Fibroblast of pulmonary artery (primary cell): ENCODE measurements around the gene RHBDL1.

Source experiments
- DNase-seq: peaks from one replicate; pipeline ENCODE4 v3.0.0-alpha.2; 2010; ENCODE audit warnings: low read depth
- H3K4me3 ChIP-seq: replicated peaks from 2 replicates; pipeline ENCODE4 v1.5.1; 2011; ENCODE audit warnings: low read depth, mild to moderate bottlenecking, control low read depth, low read length, moderate library complexity
- TF ChIP-seq, protein P1 (sequence below): IDR thresholded peaks from 2 replicates; pipeline ENCODE4 v1.5.1; 2011; ENCODE audit warnings: mild to moderate bottlenecking, control low read depth, low read length, inconsistent platforms; ENCODE audit errors: missing control alignments

Gene RHBDL1

DNA sequence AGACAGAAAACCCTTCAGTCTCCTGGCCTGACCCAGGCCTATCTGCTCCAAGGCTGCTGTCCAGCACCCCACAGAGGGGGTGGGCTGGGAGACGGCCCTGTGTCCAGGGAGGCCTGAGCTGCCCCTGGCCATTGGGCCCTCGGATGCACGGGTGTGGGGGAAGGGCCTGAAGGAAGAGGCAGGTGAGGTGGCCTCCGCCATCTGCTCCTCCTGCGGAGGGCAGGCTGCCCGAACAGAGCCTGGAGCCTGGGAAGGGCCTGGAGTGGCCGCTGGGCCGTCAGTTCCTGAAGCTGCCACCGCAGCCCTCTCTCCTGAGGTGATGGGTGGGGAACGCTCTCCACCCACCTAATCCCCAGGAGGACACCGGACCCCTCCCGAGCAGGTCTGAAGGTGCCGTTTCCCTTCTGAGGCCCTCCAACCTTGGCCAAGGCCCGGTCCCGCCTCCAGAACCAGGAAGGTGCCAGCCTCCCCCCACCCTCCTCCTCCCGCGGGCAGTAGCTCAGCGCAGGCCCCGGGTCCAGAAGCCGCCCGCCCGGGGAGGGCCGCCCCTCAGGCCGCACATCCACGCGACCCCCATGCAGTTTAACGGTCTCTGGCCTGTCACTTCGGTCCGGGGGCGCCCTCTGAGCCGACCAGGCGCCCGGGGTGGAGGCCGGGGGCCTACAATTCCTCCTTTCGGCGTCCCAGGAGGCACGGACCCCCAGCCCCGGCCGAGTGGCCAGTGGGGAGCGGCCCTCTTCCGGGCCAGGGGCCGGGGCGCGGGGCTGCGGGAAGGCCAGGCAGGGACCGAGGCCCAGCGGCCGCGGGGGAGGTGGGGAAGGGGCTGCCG lies 29.3 kb downstream of the RHBDL1 start:
- DNase-seq = no peak
- TF ChIP-seq, protein P1, sequence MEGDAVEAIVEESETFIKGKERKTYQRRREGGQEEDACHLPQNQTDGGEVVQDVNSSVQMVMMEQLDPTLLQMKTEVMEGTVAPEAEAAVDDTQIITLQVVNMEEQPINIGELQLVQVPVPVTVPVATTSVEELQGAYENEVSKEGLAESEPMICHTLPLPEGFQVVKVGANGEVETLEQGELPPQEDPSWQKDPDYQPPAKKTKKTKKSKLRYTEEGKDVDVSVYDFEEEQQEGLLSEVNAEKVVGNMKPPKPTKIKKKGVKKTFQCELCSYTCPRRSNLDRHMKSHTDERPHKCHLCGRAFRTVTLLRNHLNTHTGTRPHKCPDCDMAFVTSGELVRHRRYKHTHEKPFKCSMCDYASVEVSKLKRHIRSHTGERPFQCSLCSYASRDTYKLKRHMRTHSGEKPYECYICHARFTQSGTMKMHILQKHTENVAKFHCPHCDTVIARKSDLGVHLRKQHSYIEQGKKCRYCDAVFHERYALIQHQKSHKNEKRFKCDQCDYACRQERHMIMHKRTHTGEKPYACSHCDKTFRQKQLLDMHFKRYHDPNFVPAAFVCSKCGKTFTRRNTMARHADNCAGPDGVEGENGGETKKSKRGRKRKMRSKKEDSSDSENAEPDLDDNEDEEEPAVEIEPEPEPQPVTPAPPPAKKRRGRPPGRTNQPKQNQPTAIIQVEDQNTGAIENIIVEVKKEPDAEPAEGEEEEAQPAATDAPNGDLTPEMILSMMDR = no peak
- no peak overlapping the region for H3K4me3 ChIP-seq

DNA sequence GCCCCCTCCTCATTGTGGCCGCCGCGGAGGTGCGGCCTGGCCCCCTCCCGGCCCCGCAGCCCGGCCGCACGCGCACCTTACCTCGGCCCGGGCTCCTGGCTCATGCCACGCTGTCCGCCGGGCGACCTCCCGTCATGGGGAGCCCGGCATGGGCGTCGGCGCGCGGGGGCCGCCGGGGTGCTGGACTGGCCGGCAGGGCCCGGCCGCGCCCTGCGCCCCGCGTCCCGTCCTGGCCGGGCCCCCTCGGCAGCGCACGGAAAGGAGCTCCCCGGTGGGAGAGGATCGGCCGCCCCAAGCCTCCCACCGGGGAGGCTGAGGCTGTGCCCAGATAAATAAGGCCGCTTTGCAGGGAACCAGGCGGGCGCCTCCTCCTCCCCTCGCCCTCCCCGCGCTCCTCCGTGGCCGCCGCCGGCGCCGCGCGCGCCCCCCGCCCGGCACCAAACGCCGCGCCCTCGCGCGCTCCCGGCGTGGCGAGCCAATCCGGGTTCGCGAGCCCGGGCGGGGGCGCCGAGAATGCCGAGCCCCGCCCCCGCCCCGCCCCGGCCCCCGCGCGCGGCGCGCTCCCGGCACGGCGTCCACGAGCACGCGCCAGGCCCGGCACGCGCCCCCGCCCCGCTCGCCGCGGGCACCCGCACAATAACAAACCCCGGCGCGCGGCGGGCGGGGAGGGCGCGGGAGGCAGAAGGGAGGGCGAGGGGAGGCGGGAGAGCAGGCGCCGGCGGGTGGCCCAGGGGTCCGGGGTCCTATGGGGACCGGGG lies 30.1 kb downstream of the RHBDL1 start, which contains the start of gene FBXL16:
FBXL16 (minus strand) TSS at position 371 of the 758 bp plus-strand sequence. CDS start 8,396 bp downstream, outside the sequence.
- no peak within 1 kb of the TSS for H3K4me3 ChIP-seq
- no peak for DNase-seq
- TF ChIP-seq, protein P1 = no peak

DNA sequence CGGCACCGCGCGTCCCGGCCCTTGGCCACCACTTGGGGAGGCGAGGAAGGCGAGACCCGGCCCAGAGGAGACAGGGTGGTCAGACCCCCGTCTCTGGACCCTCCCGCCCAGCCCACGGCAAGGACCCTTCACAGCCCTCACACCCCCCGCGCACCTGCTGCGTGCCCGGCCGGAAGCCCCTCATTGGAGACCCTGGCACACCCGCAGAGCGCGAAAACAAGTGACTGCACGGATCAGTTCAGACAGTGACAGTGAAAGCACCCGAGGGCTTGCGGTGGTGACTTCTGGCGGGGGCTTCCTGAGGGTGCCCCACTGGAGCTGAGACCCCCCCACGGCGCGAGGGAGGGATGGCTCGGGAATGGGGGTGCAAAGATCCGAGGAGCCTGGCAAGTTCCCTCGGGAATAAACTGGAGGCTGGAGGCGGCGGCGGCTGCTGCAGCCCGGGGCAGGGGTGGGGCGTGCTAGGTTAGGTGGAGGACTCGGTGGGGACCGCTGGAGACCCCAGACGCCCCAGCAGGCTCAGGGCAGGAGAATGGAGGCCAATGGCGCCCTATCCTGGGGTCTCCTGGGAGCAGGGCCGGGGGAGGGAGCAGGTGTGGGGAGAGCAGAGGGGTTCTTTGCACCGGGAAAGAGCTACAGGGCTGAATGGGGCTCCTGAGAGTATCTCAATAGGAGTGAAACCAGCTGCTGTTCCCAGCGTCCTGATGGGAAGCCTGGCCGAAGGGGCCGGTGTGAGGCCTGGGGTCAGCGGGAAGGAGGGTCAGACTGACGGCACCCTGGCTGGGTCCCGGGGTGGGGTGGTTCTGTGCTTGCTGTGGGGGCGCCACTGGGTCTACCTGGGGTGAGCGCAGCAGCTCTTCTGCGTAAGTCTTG lies 31.0 kb downstream of the RHBDL1 start:
- H3K4me3 ChIP-seq = no peak overlapping the region
- TF ChIP-seq, protein P1 = no peak

DNA sequence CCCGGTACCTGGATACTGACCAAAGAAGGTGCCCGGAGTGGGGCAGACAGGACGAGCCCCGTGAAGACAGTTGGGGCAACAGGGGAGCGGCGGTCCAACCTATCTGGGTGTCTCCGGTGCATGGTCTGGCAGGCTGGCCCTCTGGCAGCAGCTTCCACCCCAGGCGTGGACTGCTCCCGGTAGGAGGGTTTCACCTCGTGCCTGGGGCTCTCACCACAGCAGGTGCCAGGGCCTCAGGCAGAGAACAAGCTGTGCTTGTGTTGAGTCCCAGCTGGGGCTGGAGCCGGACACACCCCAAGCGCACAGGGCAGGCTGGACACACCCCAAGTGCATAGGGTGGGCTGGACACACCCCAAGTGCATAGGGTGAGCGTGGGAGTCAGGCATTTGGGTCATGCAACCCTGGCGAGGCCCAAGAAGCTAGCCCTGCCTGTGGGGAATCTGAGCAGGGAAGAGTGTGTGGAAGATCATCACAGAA lies 31.6 kb downstream of the RHBDL1 start:
- TF ChIP-seq, protein P1 = no peak
- DNase-seq = no peak
- no peak overlapping the region for H3K4me3 ChIP-seq

More for the DNA sequence above, 31.0 kb downstream of the RHBDL1 start:
- no peak for DNase-seq

DNA sequence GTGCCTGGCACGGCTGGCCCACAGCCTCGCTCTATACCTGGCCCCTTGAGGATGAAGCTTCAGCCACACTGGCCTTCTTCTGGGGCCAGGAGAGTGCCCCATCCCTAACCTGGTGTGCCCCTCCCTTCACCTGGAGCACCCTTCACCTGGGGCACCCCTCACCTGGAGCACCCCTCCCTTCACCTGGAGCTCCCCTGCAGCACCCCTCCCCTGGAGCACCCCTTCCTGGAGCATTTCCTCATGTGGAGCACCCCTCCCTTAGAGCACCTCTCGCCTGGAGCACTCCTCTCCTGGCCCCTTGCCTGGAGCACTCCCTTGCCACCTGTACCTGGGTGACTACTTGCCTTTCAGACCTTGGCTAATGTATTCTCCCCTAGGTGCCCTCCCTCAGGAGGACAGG lies 32.5 kb downstream of the RHBDL1 start:
- DNase-seq = no peak
- no peak overlapping the region for H3K4me3 ChIP-seq
- TF ChIP-seq, protein P1 = no peak

DNA sequence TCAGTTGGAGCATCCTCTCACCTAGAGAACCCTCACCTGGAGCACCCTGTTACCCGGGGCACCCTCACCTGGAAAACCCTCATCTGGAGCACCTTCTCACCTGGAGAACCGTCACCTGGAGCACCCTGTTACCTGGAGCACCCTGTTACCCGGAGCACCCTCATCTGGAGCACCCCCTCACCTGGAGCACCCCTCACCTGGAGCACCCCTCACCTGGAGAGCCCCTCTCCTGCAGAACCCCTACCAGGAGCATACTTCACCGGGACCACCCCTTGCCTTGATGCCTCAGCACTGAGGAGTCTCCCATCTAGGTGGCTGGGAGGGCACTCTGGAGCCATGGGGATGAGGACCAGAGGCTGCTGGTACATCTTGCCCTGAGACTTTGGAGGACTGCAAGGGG lies 33.5 kb downstream of the RHBDL1 start:
- TF ChIP-seq, protein P1 = no peak
- no peak overlapping the region for H3K4me3 ChIP-seq
- DNase-seq = no peak
